ENCODE measurements around the gene TET1. TPM values are rescaled to one million over a fixed set of nuclear protein-coding genes. Genes with fewer than 3 reads are reported as not detected.
A peak's percentile ranks its signal among the peaks of the same experiment; 100 is the strongest.

TET1 gene
- total RNA-seq, 1 experiment from 2014 or later: 53.4 TPM

- no peak overlapping the region for H3K23ac ChIP-seq (ENCODE audit: insufficient read length, low read depth, low read length)
- H4K5ac ChIP-seq (ENCODE audit: insufficient read length, low read depth, low read length): no peak overlapping the region
- H3K79me1 ChIP-seq (ENCODE audit: insufficient read depth, low read depth, low read length, poor library complexity, severe bottlenecking): no peaks in the 10 kb centered on the region
- Mint-ChIP-seq H3K4me1 (peaks cover 57 to 73% of the 10 kb centered on the region in 2 experiments), H3K9me3 (no peaks in the 10 kb centered on the region), H3K27ac (peak overlapping the region in 1 of 3 experiments; percentile 97; a peak in 2 of 7 replicates), H3K36me3 (ENCODE audit: insufficient read depth in 1 of 3, low read depth in 3 of 3) (peaks cover 6 to 44% (median 31%) of the 10 kb centered on the region in 3 experiments; a peak in 6 of 7 replicates), H3K4me3 (no peak overlapping the region; a peak in 1 of 5 replicates), H3K27me3 (ENCODE audit: low read depth) (no peaks in the 10 kb centered on the region)
- no peak for TF ChIP-seq CTCF (conservative IDR thresholded peaks at IDR 0.05)
- no peaks in the 10 kb centered on the region for H3K9me3 ChIP-seq (ENCODE audit: control insufficient read depth, low read depth, low read length)
- no peaks in the 10 kb centered on the region for H4K20me1 ChIP-seq (ENCODE audit: control insufficient read depth, insufficient read depth, insufficient read length)
- no peak overlapping the region for H3K9ac ChIP-seq (ENCODE audit: extremely low read depth, insufficient read length, low read length)
- H2BK15ac ChIP-seq (ENCODE audit: low read depth, low read length): no peak overlapping the region
- H3K27ac ChIP-seq (ENCODE audit: insufficient read length, low read depth, low read length): no peak overlapping the region
- no peak overlapping the region for H2BK12ac ChIP-seq (ENCODE audit: insufficient read length, low read depth, low read length)
- no peak overlapping the region for H2AK5ac ChIP-seq (ENCODE audit: insufficient read length, low read length)
- no peak overlapping the region for H2BK20ac ChIP-seq (ENCODE audit: low read depth, low read length, poor library complexity, severe bottlenecking)
- no CpG with 5 or more reads among the region's 2 CpGs for WGBS (ENCODE audit: extremely low coverage, insufficient read length, low lambda C conversion rate)
- no peak overlapping the region for H3K18ac ChIP-seq (ENCODE audit: insufficient read length, low read depth, low read length)
- no peak overlapping the region for H3T11ph ChIP-seq (ENCODE audit: low read length)
- H3K14ac ChIP-seq (ENCODE audit: insufficient read depth, low read length): no peak overlapping the region
- peaks cover 8% of the 10 kb centered on the region for H3K23me2 ChIP-seq (ENCODE audit: insufficient read length, low read depth, low read length, poor library complexity, severe bottlenecking)
- no peak overlapping the region for H3K4ac ChIP-seq (ENCODE audit: low read depth, low read length)
- H4K91ac ChIP-seq (ENCODE audit: insufficient read length, low read depth, low read length): no peak overlapping the region
- H3K4me2 ChIP-seq (ENCODE audit: insufficient read depth, insufficient read length, low read length): no peak overlapping the region
- no peaks in the 10 kb centered on the region for H3K27me3 ChIP-seq (ENCODE audit: insufficient read depth, low read length)
- no peak for DNase-seq
- H2BK5ac ChIP-seq (ENCODE audit: insufficient read length, low read length): no peak overlapping the region
- H2AFZ ChIP-seq (ENCODE audit: low read length): no peak overlapping the region
- H3K79me2 ChIP-seq (ENCODE audit: insufficient read depth, low read length): peaks cover 2% of the 10 kb centered on the region; the same call in 1 of the 2 replicates
- no peak overlapping the region for H4K8ac ChIP-seq (replicated peaks; ENCODE audit: insufficient read length, low read depth, low read length)
- no peak overlapping the region for H2BK120ac ChIP-seq (ENCODE audit: low read depth, low read length, poor library complexity, severe bottlenecking)
- H3K4me1 ChIP-seq (ENCODE audit: insufficient read depth, low read length): no peaks in the 10 kb centered on the region; the same call in 1 of the 2 replicates
- no peak overlapping the region for H3K56ac ChIP-seq (ENCODE audit: insufficient read length, low read depth, low read length)
These were observed 41.5 kb downstream of the TET1 start for GRCh38 chr10:68601501-68602265.
